GM18870 (cell line): ENCODE results near the gene GIT1.

Experiments used
- ATAC-seq: cut with Tn5 transposase; IDR thresholded peaks from one replicate; pipeline ENCODE4 v1.9.1; 2021; ENCODE audit warnings: moderate library complexity; ENCODE audit not compliant: unreplicated experiment

Gene GIT1

DNA sequence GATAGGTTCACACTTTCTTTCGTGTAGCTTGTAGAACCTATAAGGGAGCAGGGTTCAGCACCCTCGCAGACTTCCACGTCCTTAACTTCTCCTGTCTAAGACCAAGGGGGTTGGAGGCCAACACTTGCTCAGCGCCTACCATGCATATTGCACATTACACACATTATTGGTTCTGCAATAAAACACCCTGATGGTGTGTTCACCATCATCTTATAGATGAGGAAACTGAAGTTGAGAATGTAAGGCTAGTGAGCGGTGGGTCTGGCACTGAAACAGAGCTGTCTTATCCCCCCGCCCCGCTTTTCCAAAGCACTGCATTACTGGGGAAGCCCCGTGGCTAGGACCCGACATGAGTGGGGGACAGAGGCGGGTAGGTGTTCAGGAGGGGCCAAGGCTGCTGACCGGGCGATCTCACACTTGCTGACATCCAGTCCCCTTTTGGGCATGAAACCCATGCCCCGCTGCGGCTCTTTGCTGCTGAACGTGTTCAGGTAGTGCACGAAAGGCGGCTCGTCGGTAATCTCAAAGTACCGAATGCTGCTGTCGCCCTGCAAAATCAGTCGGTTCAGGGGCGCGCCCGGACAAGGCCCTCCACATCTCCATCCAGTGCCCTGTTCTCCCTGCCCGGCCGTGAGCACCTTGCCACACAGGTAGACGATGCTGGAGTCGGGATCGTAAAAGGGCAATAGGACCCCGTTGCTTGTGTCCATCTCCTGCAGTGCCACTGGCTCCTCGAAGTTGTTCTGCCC, 27.0 kb upstream of the GIT1 start:
- no peak for ATAC-seq

DNA sequence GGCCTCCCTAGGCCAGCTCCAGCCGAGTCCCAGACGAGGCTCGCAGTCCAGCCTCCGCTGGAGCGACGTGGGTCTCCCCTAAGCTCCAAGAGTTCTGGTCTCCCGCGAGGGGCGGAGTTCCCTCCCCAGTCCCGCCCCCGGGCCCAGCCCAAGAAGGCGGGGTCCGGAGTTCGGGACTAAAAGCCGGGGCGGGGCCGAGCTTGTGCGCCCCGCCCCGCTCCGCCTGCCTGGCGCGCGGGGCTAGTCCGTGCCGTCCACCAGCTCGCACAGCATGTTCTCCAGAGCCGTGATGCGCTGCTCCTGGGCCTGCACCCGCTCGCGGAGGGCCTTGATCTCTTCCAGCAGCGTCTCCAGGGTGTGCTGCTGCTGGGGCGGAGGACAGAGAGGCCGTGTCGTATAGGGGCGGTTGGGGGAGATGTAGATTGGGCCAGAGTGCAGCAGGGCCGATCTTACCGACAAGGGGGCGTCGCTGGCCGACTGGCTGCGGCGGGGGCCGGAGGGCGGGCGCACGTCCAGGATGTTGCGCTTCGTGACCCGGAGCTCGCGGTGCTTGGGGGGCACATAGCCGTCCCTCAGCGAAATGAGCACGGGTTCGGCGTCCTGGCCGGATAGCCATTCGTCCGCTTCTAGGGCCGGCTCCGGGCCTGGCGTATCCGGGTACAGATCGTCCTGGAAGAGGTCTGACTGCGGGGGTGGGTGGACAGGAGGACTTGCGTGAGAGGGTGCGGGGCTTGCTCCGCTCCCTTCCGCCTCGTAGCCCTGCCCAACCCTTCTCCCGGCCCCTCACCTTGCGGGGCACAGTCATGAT, 26.2 kb upstream of the GIT1 start:
- ATAC-seq, result no peak

DNA sequence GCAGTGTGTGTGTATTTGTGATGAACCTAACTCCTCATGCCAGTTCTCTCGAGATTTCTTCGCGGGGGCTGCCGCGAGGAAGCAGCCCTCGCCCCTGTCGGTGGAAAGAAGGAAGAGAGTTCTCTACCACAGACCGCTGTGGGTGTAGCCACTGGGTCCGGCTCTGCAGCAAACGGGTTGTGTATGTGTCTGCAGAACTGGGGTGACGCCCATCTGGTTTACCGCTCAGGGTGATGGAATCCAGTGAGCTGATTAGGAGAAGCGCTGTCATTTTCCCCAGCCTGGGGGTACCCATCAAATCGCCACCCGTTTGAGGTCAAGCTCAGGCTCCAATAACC, 25.6 kb upstream of the GIT1 start:
- no peak for ATAC-seq

DNA sequence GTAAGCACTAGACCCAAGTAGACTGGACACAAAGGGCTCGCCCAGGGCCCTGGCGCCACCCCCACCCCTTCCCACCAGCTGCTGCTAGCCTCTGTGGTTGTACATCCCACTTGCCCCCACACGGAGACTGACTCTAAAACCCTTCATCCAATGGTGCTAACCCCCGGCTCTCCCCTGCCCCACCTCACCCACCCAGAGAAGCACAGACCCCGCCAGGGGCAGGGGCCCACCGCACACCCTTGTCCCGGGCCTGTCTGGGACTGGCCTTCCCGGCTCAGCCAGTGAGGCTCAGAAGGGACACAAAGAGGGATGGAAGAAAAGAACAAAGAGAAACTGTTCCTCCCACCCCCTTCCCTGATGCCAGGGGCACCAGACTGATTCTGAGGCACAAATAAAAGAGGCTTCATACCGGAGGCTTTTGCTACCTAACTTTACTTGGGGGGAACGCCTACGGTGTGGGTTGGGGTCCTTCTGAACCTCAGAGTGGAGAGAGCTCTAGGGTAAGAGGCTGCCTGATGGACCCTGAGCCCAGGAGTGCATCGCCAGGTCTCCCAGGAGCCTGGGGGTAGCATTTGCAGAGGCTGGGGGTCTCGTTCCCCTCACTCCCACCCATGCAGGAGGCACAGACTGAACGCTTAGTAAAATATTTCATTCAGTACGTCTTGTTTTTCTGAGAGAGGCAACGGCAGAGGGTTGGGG, 25.1 kb upstream of the GIT1 start:
- no peak for ATAC-seq

DNA sequence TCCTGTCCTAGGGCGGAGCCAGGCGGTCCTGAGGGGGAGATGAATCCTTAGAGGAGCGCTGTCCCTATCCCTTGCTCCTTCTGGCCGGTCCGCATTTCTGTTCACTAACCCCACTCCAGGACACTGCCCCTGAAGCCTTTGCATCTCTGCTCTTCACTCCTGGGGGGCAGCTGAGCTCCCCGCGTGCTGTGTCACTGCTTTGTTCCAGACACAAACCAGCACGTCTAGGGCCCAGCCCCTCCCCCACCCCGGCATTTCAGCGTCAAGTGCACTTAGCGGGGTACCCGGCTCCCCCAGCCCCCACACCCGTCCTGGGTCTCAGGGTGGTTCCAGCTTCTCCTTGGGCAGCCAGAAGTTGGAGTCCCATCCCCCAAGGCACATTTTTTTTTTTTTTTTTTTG, 24.4 kb upstream of the GIT1 start:
- ATAC-seq, result no peak

DNA sequence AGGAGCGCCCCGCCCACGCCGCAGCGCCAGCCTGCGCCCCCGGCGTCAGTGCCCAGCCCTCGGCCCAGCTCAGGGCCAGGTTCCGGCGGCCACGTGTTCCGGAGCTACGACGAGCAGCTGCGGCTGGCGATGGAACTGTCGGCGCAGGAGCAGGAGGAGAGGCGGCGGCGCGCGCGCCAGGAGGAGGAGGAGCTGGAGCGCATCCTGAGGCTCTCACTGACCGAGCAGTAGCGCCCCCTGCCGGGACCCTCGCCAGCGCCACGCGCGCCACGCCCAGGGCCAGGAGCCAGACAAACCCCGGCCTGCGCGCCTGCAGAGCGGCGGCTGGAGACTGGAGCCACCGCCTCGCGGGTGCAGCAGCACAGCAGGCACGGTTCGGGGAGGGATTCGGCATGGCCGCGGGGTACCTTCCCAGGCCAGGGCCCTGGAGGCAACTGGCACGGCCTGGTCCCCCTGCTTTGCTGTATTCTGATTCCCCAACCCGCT, 23.9 kb upstream of the GIT1 start:
- no peak for ATAC-seq

DNA sequence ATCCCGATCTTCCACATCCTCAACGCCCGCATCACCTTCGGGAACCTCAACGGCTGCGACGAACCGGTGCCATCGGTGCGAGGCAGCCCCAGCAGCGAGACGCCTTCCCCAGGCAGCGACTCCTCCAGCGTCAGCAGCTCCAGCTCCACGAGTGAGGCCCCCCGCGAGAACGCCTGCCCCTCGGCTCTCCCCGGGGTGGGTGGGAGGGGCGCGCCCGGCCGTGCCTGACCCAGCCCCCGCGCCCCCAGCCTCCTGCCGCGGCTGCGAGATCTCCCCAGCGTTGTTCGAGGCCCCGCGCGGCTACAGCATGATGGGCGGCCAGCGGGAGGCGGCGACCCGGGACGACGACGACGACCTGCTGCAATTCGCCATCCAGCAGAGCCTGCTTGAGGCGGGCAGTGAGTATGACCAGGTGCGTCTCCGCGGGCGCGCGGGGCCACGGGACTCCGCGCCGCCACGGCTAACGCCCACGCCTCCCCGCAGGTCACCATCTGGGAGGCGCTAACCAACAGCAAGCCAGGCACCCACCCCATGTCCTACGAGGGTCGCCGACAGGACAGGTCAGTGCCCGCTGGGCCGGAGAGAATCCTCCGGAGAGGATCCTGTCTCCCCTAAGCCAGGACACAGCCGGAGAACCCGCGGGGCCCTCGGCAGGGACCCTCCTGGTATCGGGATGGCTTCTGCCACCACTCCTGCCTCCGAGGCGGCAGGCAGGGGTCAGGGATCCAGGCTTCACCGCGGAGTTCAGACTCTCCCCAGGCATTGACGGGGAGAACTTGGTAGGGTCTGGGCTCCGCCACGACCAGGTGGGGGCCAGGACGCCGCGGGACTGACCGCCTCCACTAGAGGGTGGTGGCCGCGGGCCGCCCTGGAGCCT, 23.2 kb upstream of the GIT1 start:
- ATAC-seq, result no peak

DNA sequence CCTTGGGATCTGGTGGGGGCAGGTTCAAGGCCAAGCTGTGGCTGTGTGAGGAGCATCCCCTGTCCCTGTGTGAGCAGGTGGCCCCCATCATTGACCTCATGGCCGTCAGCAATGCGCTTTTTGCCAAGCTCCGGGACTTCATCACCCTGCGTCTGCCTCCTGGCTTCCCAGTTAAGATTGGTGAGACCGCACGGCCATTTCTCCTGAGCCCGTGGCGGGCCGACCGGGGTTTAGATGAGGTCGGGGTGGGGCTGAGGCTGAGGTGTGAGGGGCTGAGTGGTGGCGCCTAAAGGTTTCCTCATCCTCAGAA, 22.6 kb upstream of the GIT1 start:
- ATAC-seq, result no peak

DNA sequence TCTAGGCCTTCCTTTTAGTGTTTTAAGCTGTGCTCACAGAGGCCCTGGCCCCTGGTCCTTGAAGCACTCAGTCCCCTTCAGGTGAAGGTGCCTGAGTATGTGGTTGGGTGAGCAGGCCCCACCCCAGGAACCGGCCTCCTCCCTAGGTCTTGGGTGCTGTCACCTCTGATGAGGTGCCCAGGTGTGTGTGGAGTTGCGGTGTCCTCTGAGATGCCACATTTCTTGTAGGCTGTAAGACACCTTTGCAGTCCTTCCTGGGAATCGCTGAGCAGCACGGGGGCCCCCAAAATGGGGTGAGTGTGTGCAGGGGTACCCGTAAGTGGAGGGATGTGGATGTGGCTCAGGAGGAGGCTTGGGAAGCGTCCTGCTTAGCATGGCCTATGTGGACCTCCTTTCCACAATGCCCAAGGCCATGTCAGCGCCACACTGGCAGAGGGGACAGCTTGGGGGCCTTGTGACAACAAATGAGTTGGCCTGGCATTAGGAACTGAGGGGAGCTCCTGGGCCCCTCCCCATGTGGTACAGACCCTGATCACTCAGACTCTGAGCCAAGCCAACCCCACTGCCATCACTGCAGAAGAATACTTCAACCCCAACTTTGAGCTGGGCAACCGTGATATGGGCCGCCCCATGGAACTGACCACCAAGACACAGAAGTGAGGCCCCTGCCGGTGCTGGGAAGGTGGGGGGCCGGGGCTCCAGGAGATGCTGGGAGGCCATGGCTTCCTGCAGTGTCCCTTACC, 22.1 kb upstream of the GIT1 start:
- no peak for ATAC-seq

DNA sequence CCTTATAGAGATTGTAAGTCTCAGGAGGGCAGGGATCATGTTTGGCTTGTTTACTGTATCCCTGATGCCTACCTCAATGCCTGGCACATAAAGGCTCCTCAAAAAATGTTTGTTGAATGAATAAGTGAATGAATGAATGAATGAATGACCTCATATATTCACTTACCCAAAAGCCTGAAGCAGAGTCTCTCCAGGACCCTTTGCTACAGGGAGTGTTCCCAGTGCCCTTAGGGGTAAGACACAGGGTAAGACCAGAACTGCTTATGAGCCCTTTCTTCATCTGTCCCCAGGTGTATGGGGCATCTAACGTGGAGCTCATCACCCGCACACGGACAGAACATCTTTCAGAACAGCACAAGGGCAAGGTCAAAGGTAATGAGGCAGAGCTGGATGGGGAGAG, 20.9 kb upstream of the GIT1 start:
- ATAC-seq, result no peak

DNA sequence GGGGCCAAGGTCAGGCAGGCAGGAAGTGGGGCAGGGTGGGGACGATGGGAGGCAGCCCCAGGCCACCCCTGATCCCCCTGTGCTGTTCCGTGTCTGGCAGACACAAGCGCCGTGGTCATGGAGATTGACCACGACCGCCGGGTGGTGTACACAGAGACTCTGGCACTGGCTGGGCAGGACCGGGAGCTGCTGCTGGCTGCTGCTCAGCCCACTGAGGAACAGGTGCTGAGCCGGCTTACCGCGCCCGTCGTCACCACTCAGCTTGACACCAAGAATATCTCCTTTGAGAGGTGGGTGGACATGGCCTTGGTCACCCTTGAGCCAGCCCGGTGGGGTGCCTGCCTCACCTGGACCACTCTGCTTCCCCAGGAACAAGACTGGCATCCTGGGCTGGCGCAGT, 19.5 kb upstream of the GIT1 start:
- no peak for ATAC-seq

DNA sequence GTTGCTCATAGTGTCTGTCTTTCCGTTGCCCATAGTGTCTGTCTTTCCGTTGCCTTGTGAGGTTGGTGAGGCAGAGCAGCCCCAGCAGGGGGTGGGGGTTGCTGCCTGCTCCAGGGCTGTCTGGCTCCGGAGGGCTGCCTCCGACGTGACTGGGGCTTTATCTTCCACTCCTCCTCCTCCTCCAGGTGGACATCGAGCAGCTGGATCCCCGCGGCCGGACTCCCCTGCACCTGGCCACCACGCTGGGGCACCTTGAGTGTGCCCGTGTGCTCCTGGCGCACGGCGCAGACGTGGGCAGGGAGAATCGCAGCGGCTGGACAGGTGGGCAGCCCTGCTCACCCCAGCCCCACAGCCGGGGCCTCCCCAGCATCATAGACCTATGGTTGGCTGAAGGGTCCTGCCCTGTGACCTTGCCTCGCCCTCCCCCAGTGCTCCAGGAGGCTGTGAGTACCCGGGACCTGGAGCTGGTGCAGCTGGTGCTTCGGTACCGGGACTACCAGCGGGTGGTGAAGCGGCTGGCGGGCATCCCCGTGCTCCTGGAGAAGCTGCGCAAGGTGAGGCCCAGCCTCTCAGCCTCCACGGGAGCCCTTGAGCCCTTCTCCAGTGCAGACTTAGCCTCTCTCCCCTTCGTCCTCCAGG, 18.2 kb upstream of the GIT1 start:
- ATAC-seq, result no peak

DNA sequence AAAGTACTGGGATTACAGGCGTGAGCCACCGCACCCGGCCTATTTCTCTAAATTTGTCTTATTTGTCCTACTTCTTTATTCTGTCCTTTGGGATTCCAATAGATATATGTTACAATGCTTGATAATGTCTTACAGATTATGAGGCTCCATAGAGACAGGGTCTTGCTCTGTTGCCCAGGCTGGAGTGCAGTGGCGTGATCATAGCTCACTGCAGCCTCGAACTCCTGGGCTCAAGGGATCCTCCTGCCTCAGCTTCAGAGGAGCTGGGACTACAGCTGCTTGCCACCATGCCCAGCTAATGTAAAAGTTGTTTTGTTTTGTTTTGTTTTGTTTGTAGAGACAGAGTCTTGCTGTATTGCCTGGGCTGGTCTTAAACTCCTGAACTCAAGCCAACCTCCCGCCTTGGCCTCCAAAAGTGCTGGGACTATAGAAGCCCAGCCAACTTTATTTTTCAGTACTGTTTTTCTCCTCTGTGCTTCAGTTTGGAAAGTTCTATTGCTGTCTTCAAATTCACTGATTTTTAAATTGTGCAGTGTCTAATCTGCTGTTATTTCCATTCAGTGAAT, 13.7 kb upstream of the GIT1 start:
- ATAC-seq, result no peak

DNA sequence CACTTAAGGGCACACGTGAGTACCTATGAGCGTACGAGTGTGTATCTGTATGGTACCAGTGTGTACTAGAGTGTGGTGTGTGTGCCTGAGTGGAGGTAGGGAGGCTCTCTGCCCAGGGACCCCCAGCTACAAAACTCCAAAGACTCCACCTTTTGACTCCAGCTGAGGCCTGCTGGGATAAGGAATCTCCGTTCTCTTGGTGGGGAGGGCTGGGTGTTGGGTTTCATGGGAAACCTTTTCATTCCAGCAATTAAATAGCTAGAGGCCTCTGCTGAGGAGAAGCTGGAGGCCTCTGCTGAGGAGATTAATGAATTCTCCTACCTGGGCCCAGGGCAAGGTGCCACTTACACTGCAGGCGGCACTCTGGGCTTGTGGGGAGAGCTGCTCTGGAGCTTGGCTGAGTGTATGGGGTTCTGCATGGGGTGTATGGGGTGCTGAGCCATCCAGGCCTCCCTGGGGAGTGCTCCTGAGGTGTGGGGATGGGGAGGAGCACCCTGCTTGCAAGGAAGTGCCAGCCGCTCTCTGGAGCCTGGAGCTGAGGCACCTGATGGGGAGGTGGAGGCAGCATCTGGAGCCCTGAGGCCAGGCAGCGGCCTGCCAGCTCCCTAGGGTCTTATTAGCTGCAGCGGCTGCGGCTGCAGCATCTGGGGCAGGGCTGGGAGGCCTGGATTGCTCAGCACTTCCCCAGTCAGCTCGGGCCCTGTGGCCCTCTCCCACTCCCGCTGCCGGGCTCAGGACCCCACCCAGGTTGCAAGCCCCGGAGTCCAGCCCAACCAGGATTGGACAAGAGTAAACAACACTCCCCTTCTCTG, 8.1 kb upstream of the GIT1 start:
- no peak for ATAC-seq

DNA sequence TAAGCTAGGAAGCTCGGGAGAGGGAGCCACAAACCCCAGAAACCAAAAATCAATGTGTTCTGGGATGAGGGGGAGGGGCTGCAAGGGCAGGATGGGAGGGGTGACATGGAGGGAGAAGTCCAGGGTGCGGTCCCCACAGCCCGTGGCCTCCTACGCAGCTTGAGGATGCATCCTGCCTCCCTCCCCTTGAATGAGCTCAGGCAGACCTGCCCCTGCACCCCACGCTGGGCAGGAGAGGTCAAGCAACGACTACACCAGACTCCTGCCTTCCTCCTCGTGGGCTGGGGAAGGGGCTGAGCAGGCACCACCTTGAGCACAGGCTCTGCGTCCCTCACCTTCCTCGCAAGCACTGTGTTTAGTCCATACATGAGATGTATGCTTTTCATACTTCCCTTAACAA, 7.4 kb upstream of the GIT1 start:
- ATAC-seq, result no peak

DNA sequence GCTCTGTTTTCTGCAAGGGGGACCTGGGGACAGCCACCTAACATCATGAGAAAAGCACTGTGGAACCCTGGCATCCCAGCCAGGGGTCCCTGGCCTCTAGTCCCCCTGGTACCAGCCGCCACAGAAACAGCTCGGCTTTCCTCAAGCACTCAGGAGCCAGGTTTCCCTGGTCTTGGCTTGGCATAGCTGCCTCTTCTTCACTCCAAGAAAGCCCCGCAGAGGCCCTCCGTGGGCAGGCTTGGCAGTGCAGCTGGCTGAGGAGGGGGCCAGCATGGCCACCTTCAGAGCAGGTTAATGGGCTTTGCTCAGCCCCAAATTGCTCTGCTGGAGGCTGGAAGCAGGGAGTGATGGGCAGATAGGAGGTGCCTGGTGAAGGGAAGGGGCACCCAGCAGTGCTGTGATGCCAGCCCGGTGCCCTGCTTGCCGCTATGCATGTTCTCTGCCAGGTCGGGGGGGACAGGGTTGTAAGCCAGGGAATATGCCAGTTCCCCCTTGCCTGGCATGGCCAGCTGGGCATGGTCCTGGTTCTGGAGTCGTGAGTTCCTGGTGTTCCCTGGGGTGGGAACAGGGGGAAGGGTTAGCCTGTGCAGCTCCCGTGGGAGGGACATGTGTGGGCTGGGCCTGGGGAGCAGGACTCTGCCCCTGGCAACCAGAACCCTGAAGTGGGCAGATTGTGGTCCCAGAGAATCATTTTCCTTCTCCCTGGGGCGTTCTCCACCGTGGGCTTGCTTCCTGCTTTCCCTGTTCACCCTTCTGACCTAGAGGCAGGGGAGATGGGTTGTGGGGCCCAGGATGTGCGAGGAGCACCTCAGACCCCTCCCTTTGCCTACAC, 6.7 kb upstream of the GIT1 start:
- ATAC-seq, result no peak

DNA sequence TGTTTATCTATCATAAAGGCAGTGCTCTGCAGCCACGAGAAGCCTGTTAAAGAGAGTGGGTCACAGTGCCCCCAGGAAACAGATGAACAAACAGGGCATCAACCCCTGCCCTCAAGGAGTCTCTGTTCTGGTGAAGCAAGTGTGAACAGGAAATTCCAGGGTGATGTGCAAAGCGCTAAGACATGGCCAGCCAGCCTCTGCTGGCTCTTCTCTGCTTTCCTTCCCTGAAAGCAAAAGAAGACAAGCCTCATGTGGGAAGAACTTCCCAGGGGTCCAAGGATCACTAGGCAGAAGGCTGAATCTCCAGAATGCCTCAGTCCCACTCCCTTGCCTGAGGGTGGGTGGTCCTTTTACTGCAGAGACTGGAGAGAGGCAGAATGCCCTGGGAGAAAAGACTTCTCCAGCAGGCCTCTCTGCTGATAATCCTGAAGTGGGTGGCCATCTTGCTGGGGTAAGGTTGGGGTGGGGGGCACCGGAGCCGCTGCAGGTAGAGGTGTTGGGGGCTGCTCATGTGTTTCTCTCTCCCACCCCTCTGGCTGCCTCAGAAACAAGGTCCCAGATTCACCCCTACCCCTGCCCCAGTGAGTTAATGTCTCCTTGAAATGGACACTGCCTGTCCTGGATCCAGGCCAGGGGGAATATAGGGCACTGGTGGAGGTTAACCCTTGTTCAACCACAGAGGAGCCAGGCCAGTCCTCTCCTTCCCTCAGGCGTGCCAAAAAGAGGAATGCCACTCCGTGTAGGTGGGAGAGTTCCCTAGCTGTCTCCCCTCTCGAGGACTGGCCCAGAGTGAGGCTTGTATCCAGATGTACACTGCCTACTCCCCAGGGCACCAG, 5.9 kb upstream of the GIT1 start:
- no peak for ATAC-seq
